OCI-M2 (cell line): ENCODE measurements around the gene SLC37A3.

Experiments
- DNase-seq: peaks from one replicate; lab custom pipeline; 2025; ENCODE audit not compliant: unreplicated experiment; lab: John Stamatoyannopoulos, UW

SLC37A3 gene

DNA sequence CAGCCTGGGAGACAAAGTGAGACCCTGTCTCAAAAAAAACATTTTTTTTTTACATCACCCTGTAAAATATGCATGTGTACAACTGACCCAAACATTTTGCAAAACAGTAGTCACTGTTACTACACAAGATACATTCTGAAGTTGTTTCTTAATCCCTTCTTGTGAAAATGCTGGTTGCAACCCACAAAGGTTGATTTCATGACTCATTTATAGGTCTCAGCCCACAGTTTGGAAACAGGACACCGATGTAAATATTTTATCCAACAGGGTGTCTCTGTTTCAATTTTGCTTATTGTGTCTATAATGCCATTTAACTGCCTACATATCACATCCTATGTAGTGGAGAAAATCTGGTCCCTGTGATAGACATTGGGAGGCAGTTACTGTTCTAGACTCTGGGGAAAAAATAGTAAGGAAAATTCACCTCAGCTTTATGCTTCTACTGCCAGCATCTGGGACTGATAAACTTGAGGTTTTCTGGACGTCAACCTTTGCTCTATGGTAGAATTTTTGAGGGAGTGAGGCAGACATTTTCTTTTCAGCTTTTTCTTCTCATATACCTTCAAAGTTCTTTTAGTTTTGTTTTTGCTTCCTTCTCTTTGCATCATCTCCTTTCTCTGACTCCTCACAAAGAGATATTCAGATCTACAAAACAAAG, 4.0 kb upstream of the SLC37A3 start:
- no peak for DNase-seq

- DNase-seq = no peak
Measured at GRCh38 chr7:140400381-140400780, 2.1 kb upstream of the SLC37A3 start.

DNA sequence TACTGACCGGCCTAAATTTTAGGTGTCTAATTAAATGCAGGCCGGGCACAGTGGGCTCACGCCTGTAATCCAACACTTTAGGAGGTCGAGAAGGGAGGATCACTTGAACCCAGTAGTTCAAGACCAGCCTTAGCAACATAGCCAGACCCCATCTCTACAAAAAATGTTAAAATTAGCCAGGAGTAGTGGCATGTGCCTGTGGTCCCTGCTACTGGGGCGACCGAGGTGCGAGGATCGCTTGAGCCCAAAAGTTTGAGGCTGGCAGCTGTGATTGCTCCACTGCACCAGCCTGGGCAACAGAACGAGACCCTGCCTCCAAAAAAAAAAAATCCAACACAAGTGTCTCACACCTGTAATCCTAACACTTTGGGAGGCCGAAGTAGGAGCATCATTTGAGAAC, 491 bp upstream of the SLC37A3 start:
- DNase-seq = no peak

- no peak for DNase-seq
Measured at GRCh38 chr7:140393756-140394306, 4.5 kb downstream of the SLC37A3 start.

GRCh38 chr7:140391634-140392033, 6.7 kb downstream of the SLC37A3 start:
- DNase-seq = peak; percentile 64

GRCh38 chr7:140390466-140391190, 7.7 kb downstream of the SLC37A3 start:
- no peak for DNase-seq

DNA sequence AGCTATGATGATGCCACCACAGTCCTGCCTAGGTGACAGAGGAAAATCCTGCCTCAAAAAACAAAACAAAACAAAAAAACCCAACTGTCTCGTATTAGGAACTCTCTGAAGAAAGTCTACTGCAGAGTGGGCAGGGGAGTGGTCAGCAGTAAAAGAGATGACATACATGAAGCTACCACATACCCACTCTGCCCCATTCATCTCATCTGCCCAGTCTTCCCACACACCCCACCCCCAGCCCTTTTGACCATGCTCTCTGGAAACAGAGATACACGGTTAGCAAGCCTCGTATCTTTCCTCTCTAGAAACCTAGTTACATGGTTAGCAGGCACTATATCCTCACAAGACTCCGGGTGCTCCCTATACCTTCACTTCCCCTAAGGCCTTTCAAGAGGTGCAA, 8.3 kb downstream of the SLC37A3 start:
- no peak for DNase-seq

GRCh38 chr7:140389445-140389844, 8.9 kb downstream of the SLC37A3 start:
- no peak for DNase-seq

DNA sequence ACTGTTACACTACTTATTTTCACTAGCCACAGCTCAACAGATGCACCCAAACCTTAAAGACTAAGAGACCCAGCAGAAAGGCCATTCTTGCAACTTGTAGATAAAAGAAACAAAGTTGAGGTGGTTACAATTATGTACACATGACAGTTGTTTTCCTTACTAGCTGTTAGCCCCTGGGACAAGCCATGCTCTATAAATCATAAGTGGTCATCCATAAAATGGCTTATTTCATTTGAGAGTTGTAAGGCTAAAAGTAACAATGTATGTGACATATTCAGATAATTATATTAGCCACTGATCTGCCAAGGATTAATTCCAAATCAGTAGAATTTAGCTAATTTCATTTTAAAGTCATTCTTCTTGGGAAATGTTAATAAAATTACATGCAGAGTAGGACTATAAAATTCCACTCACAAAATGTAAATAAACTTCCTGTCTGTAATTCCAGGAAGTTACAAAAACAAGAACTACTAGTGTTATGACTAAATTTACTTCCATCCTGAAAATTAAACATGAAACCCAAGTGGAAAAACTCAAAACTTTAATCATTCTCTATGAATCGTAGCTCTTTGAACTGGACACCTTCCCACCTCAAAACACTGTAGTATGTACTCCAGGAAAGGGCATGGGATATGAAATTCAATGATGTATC, 13.3 kb downstream of the SLC37A3 start:
- no peak for DNase-seq

DNA sequence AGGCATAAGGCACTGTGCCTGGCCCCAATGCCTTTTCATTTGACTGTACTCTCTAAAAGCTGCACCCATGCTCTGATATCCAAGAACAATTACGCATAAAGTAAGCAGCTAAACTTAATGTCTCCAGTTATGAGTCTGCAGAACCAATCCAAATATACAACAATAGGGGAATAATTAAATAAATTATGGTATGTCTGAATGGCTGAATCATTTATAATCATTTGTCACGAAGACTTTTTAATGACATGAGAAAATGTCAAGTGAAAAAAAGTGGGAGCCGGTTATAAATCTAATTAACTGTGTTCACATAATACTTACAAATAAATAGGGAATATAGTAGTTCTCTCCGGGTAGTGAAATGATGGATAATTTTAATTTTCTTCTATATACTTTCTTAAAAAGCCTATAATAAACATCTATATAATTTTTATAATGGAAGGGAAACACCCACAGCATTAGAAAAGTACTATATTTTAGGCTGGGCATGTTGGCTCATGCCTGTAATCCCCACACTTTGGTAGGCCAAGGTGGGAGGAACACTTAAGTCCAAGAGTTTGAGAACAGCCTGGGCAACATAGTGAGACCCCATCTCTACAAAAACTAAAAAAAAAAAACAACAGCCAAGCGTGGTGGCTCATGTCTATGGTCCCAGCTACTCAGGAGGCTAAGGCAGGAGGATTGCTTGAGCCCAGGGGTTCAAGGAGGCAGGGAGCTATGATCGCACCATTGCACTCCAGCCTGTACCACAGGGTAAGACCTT, 14.2 kb downstream of the SLC37A3 start:
- no peak for DNase-seq

DNA sequence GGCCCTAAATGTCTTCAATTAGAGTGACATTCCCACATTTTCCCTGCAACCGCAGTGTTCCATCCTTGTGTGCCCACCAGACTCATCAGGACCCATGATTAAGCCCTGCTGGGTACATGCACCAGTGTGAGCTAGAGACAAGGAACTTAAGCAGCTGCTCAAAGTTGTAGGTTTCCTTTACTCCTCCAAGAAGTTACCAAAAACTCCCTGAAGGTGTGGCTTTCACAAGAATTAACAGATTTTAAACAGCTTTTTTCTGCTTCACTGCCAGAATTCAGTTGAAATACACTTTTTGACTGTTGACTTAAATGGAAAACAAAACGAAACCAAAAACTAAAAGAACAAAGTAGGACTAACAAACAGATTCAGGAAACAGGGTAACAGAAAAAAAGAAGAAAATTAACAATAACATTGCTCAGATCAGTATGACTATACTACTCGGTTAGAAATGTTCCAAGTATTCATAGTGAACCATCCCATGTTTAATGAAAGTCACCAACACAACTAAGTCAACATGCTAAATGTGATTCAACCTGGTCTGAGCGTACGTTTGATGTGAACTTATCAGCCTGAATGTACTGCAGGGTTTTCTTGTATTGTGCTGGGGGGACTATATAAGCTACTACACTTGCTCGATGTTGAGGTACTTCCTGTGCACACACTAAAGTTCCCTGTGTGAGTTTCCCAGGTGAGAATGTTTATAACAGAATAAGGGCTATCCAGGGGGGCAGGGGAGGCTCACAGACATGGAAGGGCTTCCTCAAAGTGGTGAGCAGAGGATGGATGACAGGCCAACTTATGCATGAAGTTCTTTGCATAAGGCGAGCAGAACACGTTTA, 22.2 kb downstream of the SLC37A3 start:
- DNase-seq = no peak

DNA sequence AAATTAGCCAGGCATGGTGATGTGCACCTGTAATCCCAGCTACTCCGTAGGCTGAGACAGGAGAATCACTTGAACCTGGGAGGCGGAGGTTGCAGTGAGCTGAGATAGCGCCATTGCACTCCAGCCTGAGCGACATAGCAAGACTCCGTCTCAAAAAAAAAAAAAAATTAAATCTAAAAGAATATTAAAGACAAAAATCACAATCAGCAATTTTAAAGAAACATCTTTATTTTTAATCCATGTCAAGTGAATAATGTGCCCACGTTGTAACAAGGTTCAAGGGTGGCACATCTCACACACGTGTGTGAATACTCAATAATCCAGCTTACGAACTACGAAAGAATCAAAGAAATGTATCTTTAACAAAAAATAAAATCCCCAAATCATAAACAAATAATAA, 23.0 kb downstream of the SLC37A3 start:
- DNase-seq = no peak

DNA sequence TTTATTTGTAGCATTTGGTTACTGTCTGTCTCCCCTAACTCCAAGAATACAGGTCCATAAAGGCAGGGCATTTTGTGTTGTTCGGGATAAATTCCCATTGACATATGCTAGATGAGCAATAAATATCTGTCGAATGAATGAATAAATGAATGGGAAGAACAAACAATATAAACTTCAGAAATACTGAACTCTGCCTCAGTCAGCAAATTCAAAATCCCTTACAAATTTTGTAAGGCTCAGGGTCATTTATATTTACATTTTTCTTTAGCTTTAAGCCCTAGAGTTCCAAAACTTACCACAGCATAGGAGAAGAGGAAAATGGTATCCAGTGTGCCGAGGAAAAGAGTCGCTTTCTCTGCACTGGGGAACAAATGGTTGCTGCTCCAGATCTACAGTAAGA, 29.0 kb downstream of the SLC37A3 start:
- DNase-seq = no peak

DNA sequence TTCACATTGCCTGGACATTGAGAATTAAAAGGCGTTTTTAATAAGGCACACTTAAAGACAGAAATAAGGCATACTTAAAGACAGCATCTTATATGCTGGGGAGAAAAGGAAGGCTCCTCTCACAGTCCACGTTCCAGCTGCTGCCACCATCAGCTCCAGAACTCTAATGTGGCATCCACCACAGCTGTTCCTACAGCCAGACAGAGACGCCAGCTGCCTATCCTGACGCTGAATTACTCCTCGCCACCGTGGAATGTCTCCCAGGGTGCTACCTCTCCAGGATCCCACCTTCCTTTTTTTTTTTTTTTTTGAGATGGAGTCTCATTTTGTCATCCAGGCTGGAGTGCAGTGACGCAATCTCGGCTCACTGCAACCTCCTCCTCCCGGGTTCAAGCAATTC, 30.8 kb downstream of the SLC37A3 start:
- DNase-seq = no peak

GRCh38 chr7:140364819-140365218, 33.5 kb downstream of the SLC37A3 start:
- no peak for DNase-seq

GRCh38 chr7:140360697-140361229, 37.6 kb downstream of the SLC37A3 start:
- no peak for DNase-seq

DNA sequence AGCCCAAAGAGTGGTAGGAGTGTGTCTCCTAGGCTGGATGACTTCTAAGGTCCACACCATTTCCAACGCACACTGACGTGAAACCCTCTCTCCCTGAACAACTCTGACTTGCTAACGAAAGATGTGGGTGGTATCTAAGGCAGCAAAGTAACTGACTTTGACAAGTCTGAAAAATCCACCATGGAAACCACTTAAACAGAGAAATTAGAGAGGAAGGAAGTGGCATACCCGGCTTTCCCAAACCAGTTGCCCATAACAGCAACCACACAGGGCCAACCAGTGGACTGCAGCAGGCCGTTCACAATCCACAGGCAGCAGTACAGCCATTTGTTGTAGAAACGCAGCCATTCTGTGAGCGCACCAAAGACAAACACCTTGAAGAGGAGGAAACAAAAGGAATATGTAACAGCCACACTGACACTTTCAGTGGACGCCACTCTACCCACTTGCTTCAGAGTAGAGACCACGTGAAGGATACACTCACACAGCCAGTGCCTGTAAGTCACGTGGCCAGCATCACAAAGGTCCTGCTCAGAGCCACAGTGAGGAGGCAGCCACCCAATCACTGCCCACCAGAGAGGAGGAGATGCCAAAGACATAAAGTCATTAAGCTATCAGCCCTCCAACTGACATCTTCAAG, 39.8 kb downstream of the SLC37A3 start:
- no peak for DNase-seq

GRCh38 chr7:140358024-140358411, 40.3 kb downstream of the SLC37A3 start:
- DNase-seq = no peak

DNA sequence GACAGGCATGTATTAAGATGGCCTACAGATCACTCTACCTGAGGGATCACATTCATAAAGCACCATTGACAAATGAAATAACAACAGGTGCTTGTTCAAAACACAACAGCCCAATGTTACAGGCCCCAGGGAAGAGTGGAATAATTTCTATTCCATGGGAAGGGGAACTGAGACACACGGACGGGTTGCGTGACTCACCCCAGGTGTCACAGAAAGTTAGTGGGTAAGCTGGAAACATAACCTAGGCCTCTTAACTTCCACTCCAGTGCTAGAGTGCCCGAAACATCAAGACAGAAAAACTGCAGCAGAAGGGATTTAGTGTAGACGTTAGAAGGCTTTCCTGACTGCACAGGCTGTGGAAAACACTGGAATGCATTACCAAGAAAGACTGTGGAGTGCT, 48.3 kb downstream of the SLC37A3 start:
- no peak for DNase-seq
